LNCAP (cell line): ENCODE measurements around the gene RSAD1.
A peak's percentile ranks its signal among the peaks of the same experiment; 100 is the strongest.

Experiments
- TF ChIP-seq, protein P1 (sequence below): fragments of 450-650 bp; IDR thresholded peaks from 2 replicates; pipeline ENCODE4 v1.5.1; 2017; ENCODE audit warnings: mild to moderate bottlenecking

The RSAD1 gene

DNA sequence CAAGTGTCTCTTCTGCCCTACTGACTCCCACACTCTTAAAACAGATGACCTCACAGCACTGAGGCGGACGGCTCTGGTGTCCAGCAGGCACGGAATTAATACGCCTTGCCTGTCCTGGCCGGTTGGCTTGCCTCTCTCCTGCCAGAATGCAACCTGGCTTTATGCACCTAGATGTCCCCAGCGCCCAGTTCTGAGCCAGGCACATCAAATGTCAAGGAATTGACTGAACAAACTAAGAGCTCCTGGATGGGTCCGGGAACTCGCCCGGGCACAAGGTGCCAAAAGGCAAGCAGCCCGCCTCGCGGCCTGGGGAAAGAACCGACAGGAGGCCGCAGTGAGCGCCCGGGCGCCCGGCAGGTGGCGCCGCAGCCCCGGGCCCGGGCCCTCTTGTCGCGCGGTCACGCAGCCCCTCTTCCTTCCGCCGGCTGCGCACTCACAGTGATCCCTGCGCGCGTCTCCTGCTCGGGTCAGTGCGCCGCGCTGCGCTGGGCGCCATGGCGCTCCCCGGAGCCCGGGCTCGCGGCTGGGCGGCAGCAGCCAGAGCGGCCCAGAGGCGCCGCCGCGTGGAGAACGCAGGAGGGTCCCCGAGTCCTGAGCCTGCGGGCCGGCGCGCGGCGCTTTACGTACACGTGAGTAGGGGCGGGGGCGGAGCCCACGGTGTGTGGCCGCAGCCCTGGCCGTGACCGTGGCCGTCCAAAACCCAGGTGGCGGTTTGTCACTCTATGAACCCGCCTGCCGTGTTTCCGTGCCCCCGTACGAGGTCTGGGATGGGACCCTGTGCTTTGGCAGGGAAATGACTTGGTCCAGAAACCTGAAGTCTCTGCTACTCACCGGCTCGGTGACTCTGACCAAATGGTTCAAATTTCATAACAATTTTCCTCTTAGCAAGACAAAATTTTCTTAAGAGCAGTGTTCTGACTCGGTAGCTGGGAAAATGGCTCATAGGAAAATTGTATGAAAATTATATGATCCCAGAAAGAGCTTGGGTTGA lies at the start of gene RSAD1:
RSAD1 (plus strand) TSS at position 470 of the 991 bp plus-strand sequence; CDS start at position 495, 25 bp downstream.
- TF ChIP-seq, protein P1, sequence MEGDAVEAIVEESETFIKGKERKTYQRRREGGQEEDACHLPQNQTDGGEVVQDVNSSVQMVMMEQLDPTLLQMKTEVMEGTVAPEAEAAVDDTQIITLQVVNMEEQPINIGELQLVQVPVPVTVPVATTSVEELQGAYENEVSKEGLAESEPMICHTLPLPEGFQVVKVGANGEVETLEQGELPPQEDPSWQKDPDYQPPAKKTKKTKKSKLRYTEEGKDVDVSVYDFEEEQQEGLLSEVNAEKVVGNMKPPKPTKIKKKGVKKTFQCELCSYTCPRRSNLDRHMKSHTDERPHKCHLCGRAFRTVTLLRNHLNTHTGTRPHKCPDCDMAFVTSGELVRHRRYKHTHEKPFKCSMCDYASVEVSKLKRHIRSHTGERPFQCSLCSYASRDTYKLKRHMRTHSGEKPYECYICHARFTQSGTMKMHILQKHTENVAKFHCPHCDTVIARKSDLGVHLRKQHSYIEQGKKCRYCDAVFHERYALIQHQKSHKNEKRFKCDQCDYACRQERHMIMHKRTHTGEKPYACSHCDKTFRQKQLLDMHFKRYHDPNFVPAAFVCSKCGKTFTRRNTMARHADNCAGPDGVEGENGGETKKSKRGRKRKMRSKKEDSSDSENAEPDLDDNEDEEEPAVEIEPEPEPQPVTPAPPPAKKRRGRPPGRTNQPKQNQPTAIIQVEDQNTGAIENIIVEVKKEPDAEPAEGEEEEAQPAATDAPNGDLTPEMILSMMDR = peak; percentile 96

DNA sequence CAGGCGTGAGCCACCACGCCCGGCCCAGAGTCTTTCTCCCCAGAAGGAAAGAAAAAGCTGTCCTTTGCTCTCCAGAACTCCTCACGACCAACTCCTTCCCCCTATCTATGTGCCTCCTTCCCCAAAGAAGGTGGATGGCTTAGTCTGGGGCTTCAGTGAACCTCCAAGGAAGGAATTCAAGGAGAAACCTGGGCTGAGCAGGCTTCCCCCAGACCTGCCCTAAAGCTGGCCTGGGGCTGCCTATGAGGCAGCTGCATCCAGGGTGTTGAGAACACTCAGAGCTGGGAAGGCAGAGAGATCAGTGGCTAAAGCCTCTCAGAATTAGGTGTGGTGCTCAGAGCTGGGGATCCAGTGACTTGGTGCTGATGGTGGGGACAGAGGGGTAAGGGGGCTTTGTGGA lies 48.9 kb upstream of the RSAD1 start:
- TF ChIP-seq, protein P1 = no peak

DNA sequence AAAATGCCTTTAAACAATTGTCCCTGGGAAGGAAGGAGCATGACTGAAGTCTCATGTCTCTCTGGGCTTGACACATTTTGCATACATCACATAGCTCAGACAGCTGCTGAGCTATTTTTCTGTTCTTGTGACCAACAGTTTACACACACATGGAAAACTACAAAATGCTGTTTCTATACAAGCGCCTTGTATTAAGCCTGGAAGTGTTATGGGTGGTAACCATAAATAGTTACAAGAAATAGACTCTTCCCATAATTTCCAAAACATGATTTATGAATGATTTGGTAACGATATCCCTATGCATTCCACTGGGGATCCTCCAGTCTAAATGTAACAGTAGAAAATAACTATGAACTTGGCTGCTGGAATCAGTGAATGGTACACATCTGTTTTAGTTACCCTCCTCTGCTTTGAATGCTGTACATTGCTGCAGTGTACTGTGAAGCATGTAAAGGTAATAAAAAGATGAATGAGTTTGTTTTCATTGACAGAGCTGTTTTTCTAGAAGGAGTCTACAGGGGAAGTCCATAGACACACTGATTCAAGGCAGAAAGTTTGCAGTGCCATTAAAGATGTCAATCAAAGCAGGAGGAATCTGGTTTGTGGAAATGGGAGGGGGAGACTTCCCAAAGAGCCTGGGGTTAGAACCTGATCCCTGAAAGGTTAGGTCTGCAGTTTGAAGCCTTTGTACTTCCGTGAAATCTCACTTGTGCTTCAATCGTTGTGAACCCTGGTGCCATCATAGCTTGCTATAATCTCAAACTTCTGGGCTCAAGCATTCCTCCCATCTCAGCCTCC lies 47.6 kb upstream of the RSAD1 start:
- TF ChIP-seq, protein P1 = no peak

DNA sequence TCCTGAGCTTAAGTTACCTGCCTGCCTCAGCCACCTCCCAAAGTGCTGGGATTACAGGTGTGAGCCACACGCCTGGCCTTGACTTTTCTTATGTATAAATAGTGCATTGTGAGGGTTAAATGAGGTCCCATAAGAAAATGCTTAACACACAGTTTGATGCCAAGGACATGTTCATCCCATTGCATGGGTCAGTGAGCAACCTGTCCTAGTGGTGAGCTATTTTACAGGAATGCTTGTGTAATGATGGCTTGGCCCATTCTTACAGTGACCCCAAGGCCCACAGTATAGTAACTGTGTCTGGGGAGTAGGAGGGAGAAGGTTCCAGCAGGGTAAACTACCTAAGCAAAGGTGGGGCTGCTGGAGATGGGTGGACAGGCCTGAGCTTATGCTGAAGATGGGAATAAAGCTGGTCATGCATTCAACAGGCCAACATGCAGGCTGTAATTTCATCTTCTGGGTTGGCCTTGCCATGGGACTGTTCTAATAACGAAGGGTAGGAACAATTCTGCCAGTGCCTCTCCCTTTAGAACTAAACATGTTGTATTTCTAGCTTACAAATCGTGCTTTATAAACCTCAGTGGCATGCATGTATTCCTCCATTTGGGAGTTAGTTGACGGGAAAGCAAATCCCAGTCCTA lies 46.4 kb upstream of the RSAD1 start:
- TF ChIP-seq, protein P1 = no peak

DNA sequence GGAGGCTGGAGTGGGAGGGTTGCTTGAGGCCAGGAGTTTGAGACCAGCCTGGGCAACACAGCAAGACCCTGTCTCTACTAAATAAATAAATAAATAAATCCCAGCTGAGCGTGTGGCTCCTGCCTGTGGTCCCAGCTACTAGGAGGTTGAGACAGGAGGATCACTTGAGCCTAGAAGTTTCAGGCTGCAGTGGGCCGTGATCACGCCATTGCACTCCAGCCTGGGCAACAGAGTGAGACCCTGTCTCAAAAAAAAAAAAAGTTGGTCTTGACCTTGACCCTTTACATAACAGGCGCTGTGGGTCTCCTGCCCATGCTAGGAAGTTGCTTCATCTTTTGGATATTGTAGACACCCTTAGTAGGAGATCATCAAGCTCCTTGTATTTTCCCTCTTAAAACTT lies 41.3 kb upstream of the RSAD1 start:
- TF ChIP-seq, protein P1 = no peak

DNA sequence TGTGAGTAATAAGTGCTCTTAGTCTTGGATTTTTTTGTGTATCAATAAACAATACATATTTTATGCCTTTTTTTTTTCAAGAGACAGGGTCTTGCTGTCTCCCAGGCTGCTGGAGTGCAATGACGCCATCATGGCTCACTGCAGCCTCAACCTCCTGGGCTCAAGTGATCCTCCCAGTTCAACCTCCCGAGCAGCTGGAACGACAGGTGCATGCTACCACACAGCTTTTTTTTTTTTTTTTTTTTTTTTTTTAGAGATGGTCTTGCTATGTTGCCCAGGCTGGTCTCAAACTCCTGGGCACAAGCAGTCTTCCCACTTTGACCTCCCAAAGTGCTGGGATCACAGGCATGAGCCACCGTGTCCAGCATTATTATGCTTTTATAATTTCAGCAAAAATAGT lies 39.7 kb upstream of the RSAD1 start:
- TF ChIP-seq, protein P1 = no peak

DNA sequence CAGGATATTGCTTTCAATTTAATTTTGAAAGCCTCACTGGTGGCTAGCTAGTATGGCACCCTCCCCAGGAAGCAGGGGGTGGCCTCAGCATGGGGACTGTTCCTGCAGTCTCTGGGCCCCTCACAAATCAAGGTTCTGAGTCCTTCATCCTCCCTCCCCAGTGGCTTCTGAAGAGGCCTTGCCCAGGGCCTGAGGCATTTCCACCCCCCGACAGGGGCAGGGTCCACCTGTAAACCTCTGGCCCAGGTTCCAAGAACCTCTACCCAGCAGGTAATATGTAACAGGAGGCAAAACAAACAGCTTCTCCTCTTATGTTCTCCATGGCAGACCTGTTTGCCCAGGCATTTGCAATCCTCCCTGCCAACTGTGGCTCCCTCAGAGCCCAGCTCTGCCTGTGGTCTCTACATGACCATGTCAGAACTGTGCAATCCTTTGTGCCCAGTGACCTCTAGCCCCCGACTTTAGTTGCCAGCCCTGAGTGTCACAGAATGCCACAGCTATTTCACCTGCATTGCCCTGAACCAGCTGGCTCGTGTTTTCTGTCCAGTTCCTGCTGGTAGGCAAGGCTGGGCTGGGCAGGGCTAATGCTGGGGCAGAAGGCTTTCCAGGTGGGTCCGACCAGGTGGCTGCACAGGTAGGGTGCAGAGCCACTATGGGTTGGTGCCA lies 38.4 kb upstream of the RSAD1 start:
- TF ChIP-seq, protein P1 = no peak
